ENCODE measurements around the gene MARVELD3. TPM values are rescaled to one million over a fixed set of nuclear protein-coding genes. Genes with fewer than 3 reads are reported as not detected.

Gene MARVELD3
- total and polyA plus RNA-seq, 2 donors (not counting 1 experiment from before 2014, with no cell fraction given): not detected

- 100% methylated on average over 2 of the region's 4 CpGs for WGBS (ENCODE audit: insufficient coverage)
- no peak for DNase-seq
- H4K20me1 ChIP-seq (ENCODE audit: control insufficient read depth, insufficient read depth, low read length, poor library complexity, severe bottlenecking): no peaks in the 10 kb centered on the region
- H3K79me2 ChIP-seq (ENCODE audit: control insufficient read depth, insufficient read depth, low read length): no peaks in the 10 kb centered on the region
- ChIA-PET POLR2A (no interaction called here), CTCF (no interaction called here)
- no peak for TF ChIP-seq CTCF (IDR thresholded peaks at IDR 0.05)
- no peak for TF ChIP-seq EZH2 (IDR thresholded peaks at IDR 0.05; ENCODE audit: borderline replicate concordance, insufficient read depth, low read depth, low read length, poor library complexity, severe bottlenecking)
- Mint-ChIP-seq H3K4me3 (no peak overlapping the region), H3K27me3 (no peaks in the 10 kb centered on the region), H3K4me1 (no peaks in the 10 kb centered on the region), H3K27ac (no peak overlapping the region), H3K9me3 (ENCODE audit: insufficient read depth) (no peaks in the 10 kb centered on the region)
- ATAC-seq (ENCODE audit: low read depth): no peak
- H3K36me3 ChIP-seq (replicated peaks in 1 of 2; ENCODE audit: control extremely low read depth in 1 of 2, control insufficient read depth in 1 of 2, extremely low read depth in 1 of 2, insufficient read depth in 2 of 2, low read length in 1 of 2): peaks cover 17 to 61% of the 10 kb centered on the region in 2 experiments
- H3K27ac ChIP-seq (ENCODE audit: low read length in 2 of 2): no peak overlapping the region
- H3K9ac ChIP-seq (ENCODE audit: low read length): no peak overlapping the region
- H3K4me1 ChIP-seq (ENCODE audit: control insufficient read depth in 2 of 2, insufficient read depth in 2 of 2, low read length in 2 of 2): no peaks in the 10 kb centered on the region
- no peak overlapping the region for H2AFZ ChIP-seq (ENCODE audit: insufficient read depth, low read depth, low read length, poor library complexity, severe bottlenecking)
- no peaks in the 10 kb centered on the region for H3K27me3 ChIP-seq (replicated peaks in 1 of 4; ENCODE audit: control extremely low read depth in 1 of 4, control insufficient read depth in 3 of 4, insufficient read depth in 4 of 4, low read length in 3 of 4)
- intact Hi-C loops (cut with micrococcal nuclease): no loop called here
- H3K4me3 ChIP-seq (ENCODE audit: control extremely low read depth in 1 of 5, extremely low read depth in 1 of 5, insufficient read depth in 1 of 5, low read depth in 2 of 5, low read length in 4 of 5): no peak overlapping the region
- H3K9me3 ChIP-seq (ENCODE audit: control extremely low read depth in 1 of 3, control insufficient read depth in 2 of 3, insufficient read depth in 1 of 3, low read length in 2 of 3): no peaks in the 10 kb centered on the region
- no peak overlapping the region for H3K4me2 ChIP-seq (replicated peaks; ENCODE audit: low read depth, low read length, poor library complexity, severe bottlenecking)
Measured at GRCh38 chr16:71666928-71667707, 41.1 kb downstream of the MARVELD3 start.

- Histone ChIP-seq H4K20me1 (ENCODE audit: control insufficient read depth, insufficient read depth, low read length, poor library complexity, severe bottlenecking) (no peaks in the 10 kb centered on the region), H3K79me2 (ENCODE audit: control insufficient read depth, insufficient read depth, low read length) (no peaks in the 10 kb centered on the region), H3K4me2 (replicated peaks; ENCODE audit: low read depth, low read length, poor library complexity, severe bottlenecking) (no peak overlapping the region), H3K4me1 (ENCODE audit: control insufficient read depth in 2 of 2, insufficient read depth in 2 of 2, low read length in 2 of 2) (no peaks in the 10 kb centered on the region), H3K4me3 (ENCODE audit: control extremely low read depth in 1 of 5, extremely low read depth in 1 of 5, insufficient read depth in 1 of 5, low read depth in 2 of 5, low read length in 4 of 5) (no peak overlapping the region), H2AFZ (ENCODE audit: insufficient read depth, low read depth, low read length, poor library complexity, severe bottlenecking) (no peak overlapping the region), H3K27me3 (replicated peaks in 1 of 4; ENCODE audit: control extremely low read depth in 1 of 4, control insufficient read depth in 3 of 4, insufficient read depth in 4 of 4, low read length in 3 of 4) (no peaks in the 10 kb centered on the region), H3K27ac (ENCODE audit: low read length in 2 of 2) (no peak overlapping the region), H3K36me3 (replicated peaks in 1 of 2; ENCODE audit: control extremely low read depth in 1 of 2, control insufficient read depth in 1 of 2, extremely low read depth in 1 of 2, insufficient read depth in 2 of 2, low read length in 1 of 2) (peaks cover 26 to 63% of the 10 kb centered on the region in 2 experiments), H3K9me3 (ENCODE audit: control extremely low read depth in 1 of 3, control insufficient read depth in 2 of 3, insufficient read depth in 1 of 3, low read length in 2 of 3) (no peaks in the 10 kb centered on the region), H3K9ac (ENCODE audit: low read length) (no peak overlapping the region)
- intact Hi-C loops (cut with micrococcal nuclease): no loop called here
- 94% methylated on average over 4 of the region's 6 CpGs for WGBS (ENCODE audit: insufficient coverage)
- ChIA-PET CTCF (interaction anchor here (0.7 to 1.9 kb wide), 6 partner anchors 10 to 291 kb away, joined by 3 to 6 read pairs (median 4); no protein-coding TSS in a partner anchor), POLR2A (no interaction called here)
- no peak for ATAC-seq (ENCODE audit: low read depth)
- Mint-ChIP-seq H3K4me3 (no peak overlapping the region), H3K27me3 (no peaks in the 10 kb centered on the region), H3K27ac (no peak overlapping the region), H3K4me1 (no peaks in the 10 kb centered on the region), H3K9me3 (ENCODE audit: insufficient read depth) (no peaks in the 10 kb centered on the region)
- TF ChIP-seq EZH2 (IDR thresholded peaks at IDR 0.05; ENCODE audit: borderline replicate concordance, insufficient read depth, low read depth, low read length, poor library complexity, severe bottlenecking): no peak
- no peak for TF ChIP-seq CTCF (IDR thresholded peaks at IDR 0.05)
- no peak for DNase-seq
Measured at GRCh38 chr16:71669926-71670536, 44.0 kb downstream of the MARVELD3 start.

Measured in B cell (primary cell).